Esophagus squamous epithelium (tissue), 4 donors: ENCODE results near the gene EFS.

ENCODE experiments used
- POLR2A ChIP-seq, 4 donors: fragments of 450-650 bp; IDR thresholded peaks; one replicate each; pipeline ENCODE4 v1.6.1; 2017; ENCODE audit warnings: antibody characterized with exemption in 4 of 4, mild to moderate bottlenecking in 4 of 4, moderate library complexity in 3 of 4
- TF ChIP-seq, protein P1 (sequence below), 6 experiments: fragments of 450-650 bp in 4 of 6; fragments of 200-600 bp in 2 of 6; sonication (generic) in 2 of 6; IDR thresholded peaks; one replicate each; pipeline ENCODE4 v1.5.1; 2016 to 2019; ENCODE audit warnings: antibody characterized with exemption in 6 of 6, mild to moderate bottlenecking in 4 of 6, moderate library complexity in 4 of 6

DNA sequence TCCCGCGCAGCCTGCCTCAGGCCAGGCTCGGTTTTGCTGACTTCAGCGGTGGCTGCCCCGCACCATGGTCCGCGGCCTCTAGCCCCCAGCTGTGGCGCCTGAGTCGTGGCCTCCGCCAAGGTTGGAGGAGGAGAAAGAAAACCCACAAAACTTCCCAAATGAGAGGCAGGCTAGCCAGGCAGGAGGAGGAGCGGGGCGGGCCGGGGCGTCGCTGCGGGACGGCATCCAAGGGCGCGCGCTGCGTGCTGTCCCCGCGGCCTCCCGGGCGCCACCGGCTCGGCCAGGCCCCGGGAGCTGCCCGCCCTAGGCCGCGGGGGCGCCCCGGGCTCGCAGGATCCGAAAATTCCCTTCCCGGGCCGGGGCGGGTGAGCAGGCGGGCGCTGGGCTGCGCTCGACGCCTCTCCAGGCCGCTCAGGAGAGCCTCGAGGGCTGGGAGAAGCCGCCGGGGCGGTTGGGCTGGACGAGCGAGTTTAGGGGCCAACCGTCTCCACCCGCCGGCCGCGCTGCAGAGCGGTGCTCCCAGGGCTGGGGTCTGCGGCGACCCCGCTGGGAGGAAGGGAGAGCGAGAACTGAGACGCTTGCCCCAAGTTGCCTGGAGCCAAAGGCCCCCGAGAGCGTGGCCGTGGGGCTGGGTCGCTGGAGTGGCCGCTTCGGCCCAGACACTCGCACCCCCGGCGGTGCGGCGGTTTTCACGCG lies at the start of gene EFS:
- TF ChIP-seq, protein P1, sequence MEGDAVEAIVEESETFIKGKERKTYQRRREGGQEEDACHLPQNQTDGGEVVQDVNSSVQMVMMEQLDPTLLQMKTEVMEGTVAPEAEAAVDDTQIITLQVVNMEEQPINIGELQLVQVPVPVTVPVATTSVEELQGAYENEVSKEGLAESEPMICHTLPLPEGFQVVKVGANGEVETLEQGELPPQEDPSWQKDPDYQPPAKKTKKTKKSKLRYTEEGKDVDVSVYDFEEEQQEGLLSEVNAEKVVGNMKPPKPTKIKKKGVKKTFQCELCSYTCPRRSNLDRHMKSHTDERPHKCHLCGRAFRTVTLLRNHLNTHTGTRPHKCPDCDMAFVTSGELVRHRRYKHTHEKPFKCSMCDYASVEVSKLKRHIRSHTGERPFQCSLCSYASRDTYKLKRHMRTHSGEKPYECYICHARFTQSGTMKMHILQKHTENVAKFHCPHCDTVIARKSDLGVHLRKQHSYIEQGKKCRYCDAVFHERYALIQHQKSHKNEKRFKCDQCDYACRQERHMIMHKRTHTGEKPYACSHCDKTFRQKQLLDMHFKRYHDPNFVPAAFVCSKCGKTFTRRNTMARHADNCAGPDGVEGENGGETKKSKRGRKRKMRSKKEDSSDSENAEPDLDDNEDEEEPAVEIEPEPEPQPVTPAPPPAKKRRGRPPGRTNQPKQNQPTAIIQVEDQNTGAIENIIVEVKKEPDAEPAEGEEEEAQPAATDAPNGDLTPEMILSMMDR (IDR thresholded peaks at IDR 0.05), result no peak
- TF ChIP-seq POLR2A (IDR thresholded peaks at IDR 0.05), result peak in 2 of 4 donors; percentile 10 to 40
